Measurements from ENCODE around the gene YBEY. TPM values are rescaled to one million over a fixed set of nuclear protein-coding genes. Genes with fewer than 3 reads are reported as not detected.

The YBEY gene
- polyA plus RNA-seq, 1 donor from 2014 or later: 88.4 TPM

- Histone ChIP-seq H3K36me3 (ENCODE audit: insufficient read depth, low read length) (no peaks in the 10 kb centered on the region), H3K79me2 (replicated peaks; ENCODE audit: insufficient read depth, low read length) (no peaks in the 10 kb centered on the region), H3F3A (ENCODE audit: insufficient read depth, low read length, poor library complexity, severe bottlenecking) (no peaks in the 10 kb centered on the region), H3K27me3 (ENCODE audit: insufficient read depth, low read depth, low read length) (no peaks in the 10 kb centered on the region), H3K4me2 (ENCODE audit: low read length) (no peak overlapping the region), H2AFZ (ENCODE audit: low read depth, low read length) (no peak overlapping the region), H3K9me3 (ENCODE audit: low read length) (no peaks in the 10 kb centered on the region), H3K4me3 (ENCODE audit: low read length) (no peak overlapping the region), H3K27ac (ENCODE audit: low read length) (no peak overlapping the region), H3K9ac (ENCODE audit: low read length) (no peak overlapping the region), H3K9me2 (ENCODE audit: insufficient read depth, low read length) (no peaks in the 10 kb centered on the region), H4K20me1 (ENCODE audit: insufficient read depth) (no peaks in the 10 kb centered on the region)
- TF ChIP-seq MXI1 (conservative IDR thresholded peaks at IDR 0.05; ENCODE audit: poor library complexity, severe bottlenecking) (no peak), TAF1 (IDR thresholded peaks at IDR 0.05; ENCODE audit: low read depth) (no peak), POLR2AphosphoS5 (IDR thresholded peaks at IDR 0.05) (no peak)
Observed at GRCh38 chr21:46311568-46311967, 25.4 kb downstream of the YBEY start.

- Histone ChIP-seq H3F3A (ENCODE audit: insufficient read depth, low read length, poor library complexity, severe bottlenecking) (no peaks in the 10 kb centered on the region), H3K9me2 (ENCODE audit: insufficient read depth, low read length) (no peaks in the 10 kb centered on the region), H3K27me3 (ENCODE audit: insufficient read depth, low read depth, low read length) (no peaks in the 10 kb centered on the region), H3K27ac (ENCODE audit: low read length) (no peak overlapping the region), H3K36me3 (ENCODE audit: insufficient read depth, low read length) (no peaks in the 10 kb centered on the region), H3K4me2 (ENCODE audit: low read length) (no peak overlapping the region), H3K4me3 (ENCODE audit: low read length) (no peak overlapping the region), H4K20me1 (ENCODE audit: insufficient read depth) (no peaks in the 10 kb centered on the region), H2AFZ (ENCODE audit: low read depth, low read length) (no peak overlapping the region), H3K9ac (ENCODE audit: low read length) (no peak overlapping the region), H3K79me2 (replicated peaks; ENCODE audit: insufficient read depth, low read length) (no peaks in the 10 kb centered on the region), H3K9me3 (ENCODE audit: low read length) (no peaks in the 10 kb centered on the region)
- TF ChIP-seq EZH2 (IDR thresholded peaks at IDR 0.05; ENCODE audit: borderline replicate concordance, insufficient read depth, low read length, poor library complexity, severe bottlenecking): no peak
- TF ChIP-seq MXI1 (conservative IDR thresholded peaks at IDR 0.05; ENCODE audit: poor library complexity, severe bottlenecking): no peak
- no peak for TF ChIP-seq CTCF (IDR thresholded peaks at IDR 0.05; ENCODE audit: poor library complexity, severe bottlenecking)
- no peak for TF ChIP-seq RAD21 (conservative IDR thresholded peaks at IDR 0.05)
- no peak for TF ChIP-seq EP300 (conservative IDR thresholded peaks at IDR 0.05; ENCODE audit: poor library complexity, severe bottlenecking)
- no peak for TF ChIP-seq REST (IDR thresholded peaks at IDR 0.05; ENCODE audit: borderline replicate concordance)
- no peak for TF ChIP-seq TAF1 (IDR thresholded peaks at IDR 0.05; ENCODE audit: low read depth)
- TF ChIP-seq SMC3 (conservative IDR thresholded peaks at IDR 0.05; ENCODE audit: poor library complexity): no peak
Observed at GRCh38 chr21:46312949-46313348, 26.8 kb downstream of the YBEY start.

All from neural cell (in vitro differentiated cells).